Type B pancreatic cell (in vitro differentiated cells): ENCODE data around the gene DDX60. TPM values are rescaled to one million over a fixed set of nuclear protein-coding genes. Genes with fewer than 3 reads are reported as not detected.
"Not testable (repeated sequence)": the region's sequence is repeated elsewhere in the genome, so short reads cannot be mapped to it uniquely, and the experiment has no call there.

Experiments
- DNase-seq: peaks from one replicate; pipeline ENCODE4 v3.0.0; 2021; ENCODE audit warnings: mixed read lengths; ENCODE audit not compliant: unreplicated experiment; ENCODE audit errors: extremely low spot score
- H3K27ac Mint-ChIP-seq: 2 replicates; pipeline ENCODE4 v1.8.0; 2021; ENCODE audit warnings: mild to moderate bottlenecking, mixed read lengths
- H3K27me3 Mint-ChIP-seq: 2 replicates; pipeline ENCODE4 v1.8.0; 2021; ENCODE audit warnings: mixed read lengths
- H3K36me3 Mint-ChIP-seq: 2 replicates; pipeline ENCODE4 v1.8.0; 2021; ENCODE audit warnings: mixed read lengths
- H3K4me1 Mint-ChIP-seq: one replicate; pipeline ENCODE4 v1.8.0; 2021; ENCODE audit warnings: mixed read lengths; ENCODE audit not compliant: unreplicated experiment
- H3K4me3 Mint-ChIP-seq: 2 replicates; pipeline ENCODE4 v1.8.0; 2021; ENCODE audit warnings: mild to moderate bottlenecking, mixed read lengths
- H3K9me3 Mint-ChIP-seq: 2 replicates; pipeline ENCODE4 v1.8.0; 2021; ENCODE audit warnings: mixed read lengths
- CTCF ChIP-seq: fragments of 200-600 bp; sonication (generic); conservative IDR thresholded peaks from 2 replicates; pipeline ENCODE4 v1.5.0; 2021; ENCODE audit warnings: antibody characterized with exemption, mild to moderate bottlenecking
- total RNA-seq: library from RNA; stranded (reverse); gene quantifications from 2 replicates; pipeline ENCODE4 v1.2.1, GENCODE V29; 2021; ENCODE audit warnings: low replicate concordance

Gene DDX60
- total RNA-seq, 1 donor from 2014 or later: 8.7 TPM

DNA sequence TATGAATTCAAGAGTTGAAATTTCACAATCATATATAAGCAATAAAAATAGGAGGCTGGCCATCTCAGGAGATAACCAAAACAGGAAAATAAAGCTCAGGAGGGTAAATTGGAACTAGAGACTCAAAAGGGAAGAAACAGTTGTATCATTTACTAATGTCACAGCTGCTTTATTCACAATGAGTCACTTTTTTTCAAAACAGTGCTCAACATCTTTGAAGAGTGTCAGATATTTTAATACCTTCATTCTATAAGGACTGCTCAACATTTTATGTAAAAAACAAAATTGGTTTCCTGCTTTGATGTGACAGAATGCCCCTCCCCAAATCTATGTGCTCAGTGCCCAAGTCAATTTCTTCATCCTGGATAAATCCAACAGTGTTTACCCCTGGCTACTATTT is 97.7 kb downstream of the DDX60 start:
- Mint-ChIP-seq H3K4me1 (no peaks in the 10 kb centered on the region), H3K9me3 (peaks cover 4% of the 10 kb centered on the region), H3K27me3 (no peaks in the 10 kb centered on the region), H3K27ac (no peak overlapping the region), H3K36me3 (peaks cover 4% of the 10 kb centered on the region), H3K4me3 (no peak overlapping the region)
- no peak for DNase-seq
- TF ChIP-seq CTCF: no peak

DNA sequence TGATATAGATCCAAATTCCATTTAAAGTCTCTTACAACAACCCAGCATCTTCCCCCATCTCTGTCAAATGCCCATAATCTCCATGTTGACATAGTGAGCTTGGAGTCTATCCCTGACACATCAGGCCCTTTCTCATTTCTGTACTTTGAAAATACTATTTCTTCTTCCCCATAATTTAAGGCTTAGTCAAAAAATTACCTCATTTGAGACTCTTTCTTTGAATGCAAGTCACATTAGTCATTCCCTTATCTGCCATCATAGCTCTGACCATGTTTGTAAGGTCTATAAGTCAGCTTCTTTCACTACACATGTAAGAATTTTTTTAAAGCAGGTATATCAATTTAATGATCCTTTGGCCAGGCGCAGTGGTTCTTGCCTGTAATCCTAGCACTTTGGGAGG is 99.9 kb downstream of the DDX60 start:
- Mint-ChIP-seq H3K4me1 (no peaks in the 10 kb centered on the region), H3K27me3 (no peaks in the 10 kb centered on the region), H3K36me3 (peaks cover 4% of the 10 kb centered on the region), H3K9me3 (peaks cover 10% of the 10 kb centered on the region), H3K27ac (no peak overlapping the region), H3K4me3 (no peak overlapping the region)
- DNase-seq: no peak
- TF ChIP-seq CTCF: no peak

DNA sequence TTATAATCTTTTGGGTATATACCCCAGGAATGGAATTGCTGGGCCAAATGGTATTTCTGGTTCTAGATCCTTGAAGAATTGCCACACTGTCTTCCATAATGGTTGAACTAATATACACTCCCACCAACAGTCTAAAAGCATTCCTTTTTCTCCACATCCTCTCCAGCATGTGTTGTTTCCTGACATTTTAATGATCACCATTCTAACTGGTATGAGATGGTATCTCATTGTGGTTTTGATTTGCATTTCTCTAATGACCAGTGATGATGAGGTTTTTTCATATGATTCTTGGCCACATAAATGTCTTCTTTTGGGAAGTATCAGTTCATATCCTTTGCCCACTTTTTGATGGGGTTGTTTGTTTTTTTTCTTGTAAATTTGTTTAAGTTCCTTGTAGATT is 105.0 kb downstream of the DDX60 start:
- H3K36me3 Mint-ChIP-seq, DNase-seq, H3K27me3 Mint-ChIP-seq, H3K9me3 Mint-ChIP-seq, H3K27ac Mint-ChIP-seq, H3K4me1 Mint-ChIP-seq, H3K4me3 Mint-ChIP-seq: not testable (repeated sequence)

DNA sequence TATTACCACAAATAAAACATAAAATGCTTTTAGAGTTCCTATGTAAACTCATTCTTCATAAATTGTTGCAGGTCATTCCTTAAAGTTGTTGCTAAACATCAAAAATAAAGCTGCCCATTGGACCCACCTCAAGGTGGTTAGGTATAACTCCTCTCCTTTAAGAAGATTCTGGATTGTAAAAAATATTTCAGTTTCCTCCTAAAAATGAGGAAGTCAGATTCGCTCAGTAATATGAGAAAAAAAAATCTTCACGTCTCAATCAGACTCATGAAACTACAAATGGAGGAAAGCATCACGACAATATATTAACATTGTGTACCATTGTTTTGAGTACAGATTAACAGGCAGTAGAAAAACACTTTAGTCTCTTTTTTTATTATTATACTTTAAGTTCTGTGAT is 105.9 kb downstream of the DDX60 start:
- Mint-ChIP-seq H3K4me3 (no peak overlapping the region), H3K36me3 (peaks cover 4% of the 10 kb centered on the region), H3K4me1 (no peaks in the 10 kb centered on the region), H3K9me3 (peaks cover 10% of the 10 kb centered on the region), H3K27me3 (no peaks in the 10 kb centered on the region), H3K27ac (no peak overlapping the region)
- no peak for TF ChIP-seq CTCF
- DNase-seq: no peak

DNA sequence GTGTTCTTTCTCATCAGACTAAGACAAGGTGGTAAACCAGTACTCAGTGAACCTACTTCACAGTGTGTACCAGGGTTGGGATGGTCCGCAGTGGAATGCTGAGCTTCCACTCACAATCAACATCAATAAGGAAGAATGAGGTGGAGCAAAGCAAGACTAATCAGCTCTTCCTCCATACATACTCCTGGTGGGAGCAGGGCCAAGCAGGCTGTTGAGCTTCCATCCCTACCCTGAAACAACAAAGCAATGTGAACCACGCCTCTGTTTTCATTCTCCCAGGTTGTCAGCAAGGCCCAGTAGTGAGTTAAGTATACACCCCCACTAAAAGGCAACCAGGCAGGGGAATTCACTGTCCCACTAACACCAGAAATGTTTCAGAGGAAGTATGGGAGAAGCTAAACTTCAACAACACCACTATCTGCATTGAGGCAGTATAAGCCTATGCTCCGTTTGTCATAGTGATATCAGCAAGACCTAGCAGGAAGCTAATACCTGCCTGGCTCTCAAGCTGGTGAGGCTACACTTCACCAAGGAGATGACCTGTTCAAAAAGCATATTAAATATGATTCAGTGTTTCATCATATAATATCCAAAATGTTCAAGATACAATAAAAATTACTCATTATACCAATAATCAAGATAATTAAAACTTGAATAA is 109.5 kb downstream of the DDX60 start:
- H3K27ac Mint-ChIP-seq: no peak overlapping the region
- H3K9me3 Mint-ChIP-seq: peaks cover 11% of the 10 kb centered on the region
- no peak for DNase-seq
- H3K4me1 Mint-ChIP-seq: no peaks in the 10 kb centered on the region
- no peak for TF ChIP-seq CTCF
- H3K27me3 Mint-ChIP-seq: no peaks in the 10 kb centered on the region
- no peaks in the 10 kb centered on the region for H3K36me3 Mint-ChIP-seq
- no peak overlapping the region for H3K4me3 Mint-ChIP-seq

GRCh38 chr4:168203233-168203911 is 115.2 kb downstream of the DDX60 start:
- Mint-ChIP-seq H3K27ac (no peak overlapping the region), H3K36me3 (no peaks in the 10 kb centered on the region), H3K4me1 (no peaks in the 10 kb centered on the region), H3K27me3 (no peaks in the 10 kb centered on the region), H3K4me3 (no peak overlapping the region), H3K9me3 (peaks cover 18% of the 10 kb centered on the region)
- no peak for TF ChIP-seq CTCF
- no peak for DNase-seq
